GM15510 (cell line): ENCODE results near the gene AGK.

ENCODE experiments used
- POLR2A ChIP-seq: IDR thresholded peaks from 3 replicates; pipeline ENCODE4 v1.6.1; 2011; ENCODE audit warnings: borderline replicate concordance; ENCODE audit not compliant: insufficient read length; ENCODE audit errors: extremely low read depth

The AGK gene

DNA sequence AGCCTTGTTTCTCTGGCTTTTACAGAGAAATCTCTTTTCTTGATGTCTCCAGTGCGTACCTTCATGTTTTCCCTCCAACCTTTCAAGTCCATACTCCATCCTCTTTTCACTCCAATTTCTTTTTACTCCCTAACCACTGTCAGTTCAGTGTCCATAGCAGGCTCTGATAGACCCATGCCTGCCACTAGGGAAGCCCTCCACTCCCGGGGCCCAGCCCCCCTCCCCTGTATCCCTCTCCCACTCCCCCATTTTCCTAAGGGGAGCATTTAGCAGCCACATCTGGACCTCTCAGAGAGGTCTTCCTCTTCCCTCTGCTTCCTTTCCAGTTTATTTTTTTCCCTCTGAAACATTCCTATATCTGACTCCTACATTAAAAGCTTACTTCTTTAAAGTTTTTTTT is 117.6 kb downstream of the AGK start:
- TF ChIP-seq POLR2A: no peak

- no peak for TF ChIP-seq POLR2A
Measured at GRCh38 chr7:141671705-141672496, 120.7 kb downstream of the AGK start.

GRCh38 chr7:141673346-141673745 is 122.1 kb downstream of the AGK start:
- TF ChIP-seq POLR2A: no peak

GRCh38 chr7:141674171-141674671 is 123.0 kb downstream of the AGK start:
- TF ChIP-seq POLR2A: no peak

- TF ChIP-seq POLR2A: no peak
Measured at GRCh38 chr7:141674702-141675101, 123.5 kb downstream of the AGK start.

- no peak for TF ChIP-seq POLR2A
Measured at GRCh38 chr7:141675436-141676215, 124.4 kb downstream of the AGK start.

- no peak for TF ChIP-seq POLR2A
Measured at GRCh38 chr7:141676618-141677017, 125.4 kb downstream of the AGK start.

GRCh38 chr7:141679014-141679413 is 127.8 kb downstream of the AGK start:
- TF ChIP-seq POLR2A: no peak

DNA sequence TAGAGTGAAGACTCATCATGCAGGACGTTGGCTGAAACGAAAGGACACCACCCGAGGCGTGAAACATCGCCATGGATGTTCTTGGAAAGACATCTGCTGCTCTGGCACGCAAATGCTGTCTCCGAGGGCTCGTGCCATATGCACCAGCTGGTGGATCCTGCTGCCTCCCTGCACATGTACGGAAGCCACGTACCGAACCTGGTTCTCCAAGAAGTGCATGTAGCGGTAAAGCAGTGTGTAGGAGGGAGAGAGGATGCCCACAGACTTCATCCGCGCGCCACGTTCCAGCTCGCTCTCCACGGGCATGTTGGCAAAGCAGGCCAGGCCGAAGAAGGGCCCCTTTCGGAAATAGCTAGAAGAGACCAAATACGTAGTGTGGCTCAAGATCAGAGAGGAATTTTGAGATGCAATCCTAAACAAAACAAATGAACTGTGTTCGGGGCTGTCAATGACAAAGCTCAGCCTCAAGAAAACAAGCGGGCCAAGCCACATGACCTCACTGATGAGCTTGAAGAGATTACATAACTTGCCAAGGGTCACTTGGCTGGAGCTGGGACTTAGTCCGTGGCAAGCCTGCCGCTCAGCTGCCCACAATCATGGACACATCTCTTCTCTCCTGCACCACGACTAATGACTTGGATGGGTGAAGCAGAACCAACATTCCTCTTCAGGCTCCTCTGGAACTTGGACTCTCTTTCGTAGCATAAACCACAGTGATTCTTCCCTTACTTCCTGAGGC is 134.2 kb downstream of the AGK start:
- no peak for TF ChIP-seq POLR2A

- TF ChIP-seq POLR2A: no peak
Measured at GRCh38 chr7:141686074-141686473, 134.9 kb downstream of the AGK start.

GRCh38 chr7:141686670-141687069 is 135.5 kb downstream of the AGK start:
- TF ChIP-seq POLR2A: no peak

- TF ChIP-seq POLR2A: no peak
Measured at GRCh38 chr7:141688043-141688442, 136.8 kb downstream of the AGK start.

GRCh38 chr7:141691540-141691939 is 140.3 kb downstream of the AGK start:
- TF ChIP-seq POLR2A: no peak

DNA sequence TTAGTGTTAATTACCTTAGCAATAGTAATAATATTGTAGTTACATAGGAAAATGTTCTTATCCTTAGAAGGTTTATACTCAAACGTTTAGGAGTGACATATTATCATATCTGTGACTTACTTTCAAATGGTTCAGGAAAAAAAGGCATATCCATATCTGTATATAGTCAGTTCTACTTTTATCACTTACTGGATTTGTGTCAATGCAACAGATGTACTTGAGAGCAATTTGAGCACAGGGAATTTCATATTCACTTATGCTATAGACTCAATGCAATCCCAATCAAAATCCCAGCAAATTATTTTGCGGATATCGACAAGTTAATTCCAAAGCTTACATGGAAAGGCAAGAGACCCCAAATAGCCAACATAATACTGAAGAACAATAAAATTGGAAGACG is 140.8 kb downstream of the AGK start:
- TF ChIP-seq POLR2A: no peak

- no peak for TF ChIP-seq POLR2A
Measured at GRCh38 chr7:141693082-141693481, 141.9 kb downstream of the AGK start.
